ENCODE measurements around the gene SORCS1.
"Not testable (repeated sequence)": the region's sequence is repeated elsewhere in the genome, so short reads cannot be mapped to it uniquely, and the experiment has no call there.

The SORCS1 gene

DNA sequence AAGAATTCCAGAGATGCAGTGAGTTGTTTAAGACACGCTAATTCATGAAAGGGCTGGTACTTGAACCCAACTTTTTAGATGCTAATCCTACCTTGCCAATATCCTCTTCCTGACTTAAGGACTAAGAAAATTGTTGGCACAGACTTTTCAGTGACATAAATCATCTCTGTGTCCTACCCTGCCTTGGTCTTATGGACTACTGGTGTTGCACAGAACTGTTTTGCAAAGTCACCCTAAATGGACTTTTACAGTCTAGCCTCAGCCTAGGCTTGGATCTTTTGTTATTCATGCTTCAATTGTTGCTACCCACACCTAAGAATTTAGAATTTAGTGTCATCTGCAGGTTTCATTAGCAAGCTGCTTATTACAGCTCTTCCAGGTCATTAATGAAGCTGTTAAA, 112.7 kb downstream of the SORCS1 start:
- no peak for DNase-seq (ENCODE audit: low read depth in 2 of 2)

DNA sequence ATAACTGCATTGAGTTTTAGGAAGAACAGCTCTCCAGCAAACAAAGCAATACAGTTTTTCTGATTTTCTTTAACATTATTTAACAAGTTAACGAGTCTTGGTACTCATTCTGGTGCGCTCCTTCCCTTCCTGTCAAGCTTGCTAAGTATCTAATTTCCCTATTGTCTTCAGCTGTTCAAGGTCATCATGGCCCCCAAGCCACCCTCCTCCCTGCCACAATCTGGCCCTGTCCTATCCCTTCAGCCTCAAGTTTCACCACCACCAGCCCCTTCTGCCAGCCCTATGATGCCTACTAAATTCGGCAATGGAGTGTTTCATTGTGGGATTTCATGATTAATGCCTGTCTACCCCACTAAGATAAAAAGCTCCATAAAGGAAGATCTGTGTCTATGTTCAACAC, 121.0 kb downstream of the SORCS1 start:
- DNase-seq (ENCODE audit: low read depth in 2 of 2) = no peak

DNA sequence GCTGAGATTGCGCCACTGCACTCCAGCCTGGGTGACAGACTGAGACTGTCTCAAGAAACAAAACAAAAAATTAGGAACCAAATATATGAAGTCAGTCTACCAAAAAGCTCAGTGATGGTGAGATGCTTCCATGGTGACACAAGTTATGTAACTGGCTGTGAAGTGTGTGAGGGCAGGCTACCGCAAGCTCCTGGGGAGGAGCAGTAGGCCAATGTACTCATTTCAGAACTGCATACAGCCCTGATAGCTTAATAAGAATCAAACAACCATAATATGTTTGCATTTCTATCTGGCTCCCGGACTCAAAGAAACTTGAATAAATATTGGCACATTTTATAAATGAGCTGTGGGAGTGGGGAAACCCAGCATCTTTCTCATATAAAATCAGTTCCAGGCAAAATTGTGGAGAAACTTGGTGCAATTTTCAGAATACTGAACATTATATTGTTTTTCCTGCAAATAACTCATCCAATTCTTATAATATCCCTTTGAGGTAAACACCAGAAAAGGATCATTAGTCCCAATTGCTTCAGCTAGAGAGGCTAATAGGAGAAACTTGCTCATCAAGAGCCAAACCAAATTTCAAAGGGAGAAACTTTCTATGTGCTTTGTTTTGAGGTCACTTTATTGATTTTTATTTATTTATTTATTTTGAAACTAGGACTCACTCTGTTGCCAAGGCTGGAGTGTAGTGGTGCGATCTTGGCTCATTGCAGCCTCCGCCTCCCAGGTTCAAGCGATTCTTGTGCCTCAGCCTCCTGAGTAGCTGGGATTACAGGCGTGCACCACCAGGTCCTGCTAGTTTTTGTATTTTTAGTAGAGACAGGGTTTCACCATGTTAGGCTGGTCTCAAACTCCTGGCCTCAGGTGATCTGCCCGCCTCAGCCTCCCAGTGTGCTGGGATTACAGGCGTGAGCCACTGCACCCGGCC, 127.0 kb downstream of the SORCS1 start:
- DNase-seq (ENCODE audit: low read depth in 2 of 2) = no peak

DNA sequence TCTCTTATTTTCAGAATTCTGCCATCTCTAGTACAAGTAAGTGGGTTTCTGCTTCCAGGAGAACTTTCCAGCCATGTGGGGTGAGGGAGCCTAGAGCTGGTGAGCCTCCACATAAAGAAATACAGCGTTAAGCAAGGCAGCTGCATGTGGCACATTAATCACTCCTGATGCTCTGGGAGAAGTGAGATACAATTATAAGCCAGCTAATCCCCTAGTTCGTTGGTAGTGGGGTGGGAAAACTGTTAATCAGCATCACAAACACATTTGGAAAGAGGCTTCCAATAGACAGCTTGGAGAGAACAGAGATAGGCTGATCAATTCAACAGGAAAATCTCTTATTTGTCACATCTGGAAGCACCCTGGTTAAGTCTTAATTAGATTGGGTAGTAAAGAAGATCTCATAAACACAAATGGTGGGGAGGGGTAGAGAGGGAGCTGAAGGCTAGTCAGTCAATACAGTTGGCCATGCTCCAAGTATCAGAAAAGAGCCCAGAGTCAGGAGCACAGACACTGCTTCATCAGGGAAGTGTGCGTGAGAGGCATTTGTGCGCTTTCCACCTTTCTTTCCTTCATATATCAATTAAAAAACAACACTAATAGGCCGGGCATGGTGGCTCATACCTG, 130.6 kb downstream of the SORCS1 start:
- no peak for DNase-seq (ENCODE audit: low read depth in 2 of 2)

DNA sequence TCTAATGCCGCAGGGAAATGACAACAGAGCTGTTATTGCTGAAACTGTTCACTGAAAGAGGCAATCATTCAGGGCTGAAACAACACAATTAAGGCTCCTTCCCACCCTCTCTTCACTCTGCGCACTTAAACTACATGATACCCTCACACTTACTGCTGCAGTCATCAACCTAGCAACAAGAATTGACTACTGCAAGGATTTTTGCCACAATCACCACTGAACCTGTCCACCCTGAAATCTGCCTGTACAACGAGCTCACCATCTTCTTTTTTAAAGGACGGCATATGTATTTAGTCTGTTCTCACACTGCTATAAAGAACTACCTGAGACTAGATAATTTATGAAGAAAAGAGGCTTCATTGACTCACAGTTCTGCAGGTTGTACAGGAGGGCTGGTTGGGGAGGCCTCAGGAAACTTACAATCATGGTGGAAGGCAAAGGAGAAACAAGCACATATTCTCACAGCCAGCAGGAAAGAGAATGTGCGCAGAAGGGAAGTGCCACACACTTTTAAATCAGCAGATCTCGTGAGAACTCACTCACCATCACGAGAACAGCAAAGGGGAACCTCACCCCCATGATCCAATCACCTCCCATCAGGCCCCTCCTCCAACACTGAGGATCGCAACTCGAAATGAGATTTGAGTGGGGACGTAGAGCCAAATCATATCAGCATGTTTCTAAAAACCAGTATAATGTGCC, 131.7 kb downstream of the SORCS1 start:
- DNase-seq (ENCODE audit: low read depth in 2 of 2) = no peak

DNA sequence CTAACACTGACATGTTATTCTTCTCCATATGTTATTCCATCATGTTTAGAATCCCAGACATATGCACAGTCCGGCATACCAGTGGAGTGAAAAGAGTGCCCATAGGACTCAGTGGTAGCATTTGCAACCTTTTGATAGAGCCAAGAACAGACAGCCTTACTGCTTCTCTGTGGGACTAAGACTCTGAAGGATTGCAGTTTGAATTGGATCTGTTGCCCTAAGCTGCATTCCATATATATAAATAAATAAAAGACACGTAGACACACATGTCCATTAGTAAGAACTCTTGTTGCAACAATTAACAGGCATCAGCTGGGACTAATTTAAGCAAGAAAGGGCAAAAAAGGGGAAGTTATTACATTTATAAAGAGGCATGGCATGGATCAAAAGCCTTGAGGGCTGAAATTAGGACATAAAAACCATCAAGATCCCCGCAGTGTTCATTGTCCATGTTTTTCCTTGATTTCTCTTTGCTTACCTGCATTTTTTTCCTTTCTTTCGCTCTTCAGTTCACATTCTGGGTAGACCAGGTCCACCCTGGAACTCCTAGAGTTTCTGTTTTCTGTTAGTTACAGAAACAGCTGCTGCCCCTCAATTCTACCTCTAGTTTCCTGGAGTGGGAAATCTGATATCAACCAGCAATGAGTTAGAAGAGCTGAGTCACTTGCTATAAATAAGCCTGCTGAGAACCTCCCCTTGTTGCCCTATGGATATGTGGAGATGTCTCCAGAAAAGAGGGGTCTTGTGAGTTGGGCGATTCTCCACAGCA, 132.4 kb downstream of the SORCS1 start:
- no peak for DNase-seq (ENCODE audit: low read depth in 2 of 2)

DNA sequence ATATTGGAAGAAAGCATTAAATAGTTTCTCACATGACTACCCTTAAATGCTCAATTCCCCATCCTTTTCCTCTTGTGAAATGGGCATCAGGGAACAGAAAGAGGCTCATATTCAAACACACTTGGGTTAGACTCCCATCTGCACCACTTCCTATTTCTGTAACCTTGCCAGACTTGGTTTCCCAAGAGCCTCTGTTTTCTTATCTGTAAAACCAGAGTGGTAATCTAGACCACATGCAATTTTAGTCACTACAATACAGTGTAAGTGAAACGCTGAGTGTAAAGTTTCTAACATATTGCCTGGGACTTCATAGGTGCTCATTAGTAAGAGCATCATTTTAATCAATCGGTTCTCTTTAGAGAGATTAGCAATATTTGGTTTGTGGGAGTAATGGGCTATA, 136.3 kb downstream of the SORCS1 start:
- DNase-seq (ENCODE audit: low read depth in 2 of 2) = no peak

DNA sequence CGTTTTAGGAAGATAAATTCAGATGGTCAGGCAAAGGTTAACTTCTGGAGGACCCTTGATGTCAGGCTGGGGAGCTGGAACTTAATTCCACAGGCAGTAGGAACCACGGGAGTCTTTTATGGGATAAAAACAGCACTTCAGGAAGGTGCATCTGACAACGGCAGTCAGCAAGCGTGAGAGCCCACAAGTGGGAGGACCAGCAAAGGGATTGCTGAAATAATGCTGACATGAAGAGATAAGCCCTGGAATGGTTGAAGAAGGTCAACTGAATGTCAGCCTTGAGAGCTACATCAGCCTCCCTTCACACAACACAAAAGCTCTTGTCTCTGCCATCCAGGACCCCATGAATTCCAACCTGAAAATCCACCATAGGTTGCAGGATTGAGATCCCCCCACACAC, 138.8 kb downstream of the SORCS1 start:
- no peak for DNase-seq (ENCODE audit: low read depth in 2 of 2)

DNA sequence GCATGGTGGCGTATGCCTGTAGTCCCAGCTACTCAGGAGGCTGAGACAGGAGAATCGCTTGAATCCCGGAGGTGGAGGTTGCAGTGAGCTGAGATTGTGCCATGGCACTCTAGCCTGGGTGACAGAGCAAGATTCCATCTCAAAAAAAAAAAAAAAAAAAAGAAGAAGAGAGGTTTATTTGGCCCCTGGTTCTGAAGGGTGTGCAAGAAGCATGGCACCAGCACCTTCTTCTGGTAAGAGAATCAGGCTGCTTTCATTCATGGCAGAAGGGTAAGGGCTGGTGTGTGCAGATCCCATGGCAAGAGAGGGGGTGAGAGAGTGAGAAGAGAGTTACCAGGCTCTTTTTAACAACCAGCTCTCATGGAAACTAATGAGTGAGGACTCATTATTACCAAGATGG, 140.5 kb downstream of the SORCS1 start:
- not testable (repeated sequence) for DNase-seq (ENCODE audit: low read depth in 2 of 2)

DNA sequence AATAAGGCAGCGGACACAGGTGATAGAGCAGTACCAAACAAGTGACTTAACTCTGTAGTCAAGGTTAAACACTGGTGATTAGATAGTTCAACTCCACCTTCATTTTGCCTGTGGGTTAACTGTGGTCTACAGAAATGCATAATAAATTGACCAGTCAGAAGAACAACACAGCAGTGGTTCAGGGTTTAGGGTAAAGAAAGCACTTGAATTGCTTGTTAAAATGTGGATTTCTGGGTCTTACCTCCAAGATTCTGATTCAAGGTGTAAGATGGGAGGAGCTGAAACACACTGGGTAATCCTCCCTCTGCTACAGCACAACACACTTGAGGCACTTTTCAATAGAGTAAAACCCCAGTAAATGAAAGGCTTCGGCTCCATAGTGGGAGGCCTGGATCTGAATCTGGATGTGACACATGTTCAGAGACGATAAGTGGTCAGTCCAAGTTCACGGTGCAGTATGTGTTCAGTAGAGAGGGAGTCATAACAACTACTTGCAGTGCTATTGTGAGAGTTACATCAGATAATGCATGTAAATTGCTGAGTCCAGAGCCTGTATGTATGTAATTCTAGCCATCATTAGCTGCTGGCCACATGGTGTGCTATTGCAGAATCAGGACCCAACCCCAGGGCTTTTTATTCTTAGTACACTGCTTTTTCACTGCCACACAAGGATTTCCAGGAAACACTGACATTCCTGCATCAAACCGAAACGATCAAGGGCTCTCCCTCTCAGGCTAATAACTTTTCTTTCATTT, 141.7 kb downstream of the SORCS1 start:
- DNase-seq (ENCODE audit: low read depth in 2 of 2) = no peak

DNA sequence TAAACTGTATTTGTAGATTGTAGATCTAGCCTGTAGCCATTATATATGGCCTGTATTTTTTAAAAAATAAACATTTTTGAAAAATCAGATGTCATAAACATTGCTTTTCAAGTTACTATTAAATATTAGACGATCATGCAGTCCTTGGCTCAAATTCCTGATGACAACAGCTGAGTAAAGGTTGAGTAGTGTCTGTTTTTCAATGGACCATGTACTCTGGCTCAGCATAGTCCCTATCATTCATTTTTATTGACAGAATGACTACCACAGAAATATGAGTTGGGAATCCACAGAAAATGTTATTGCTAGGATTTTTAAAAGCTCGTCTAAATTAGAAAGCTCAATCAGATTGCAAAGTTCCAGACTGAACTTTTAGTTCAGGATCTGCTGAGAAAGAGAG, 145.4 kb downstream of the SORCS1 start:
- no peak for DNase-seq (ENCODE audit: low read depth in 2 of 2)

DNA sequence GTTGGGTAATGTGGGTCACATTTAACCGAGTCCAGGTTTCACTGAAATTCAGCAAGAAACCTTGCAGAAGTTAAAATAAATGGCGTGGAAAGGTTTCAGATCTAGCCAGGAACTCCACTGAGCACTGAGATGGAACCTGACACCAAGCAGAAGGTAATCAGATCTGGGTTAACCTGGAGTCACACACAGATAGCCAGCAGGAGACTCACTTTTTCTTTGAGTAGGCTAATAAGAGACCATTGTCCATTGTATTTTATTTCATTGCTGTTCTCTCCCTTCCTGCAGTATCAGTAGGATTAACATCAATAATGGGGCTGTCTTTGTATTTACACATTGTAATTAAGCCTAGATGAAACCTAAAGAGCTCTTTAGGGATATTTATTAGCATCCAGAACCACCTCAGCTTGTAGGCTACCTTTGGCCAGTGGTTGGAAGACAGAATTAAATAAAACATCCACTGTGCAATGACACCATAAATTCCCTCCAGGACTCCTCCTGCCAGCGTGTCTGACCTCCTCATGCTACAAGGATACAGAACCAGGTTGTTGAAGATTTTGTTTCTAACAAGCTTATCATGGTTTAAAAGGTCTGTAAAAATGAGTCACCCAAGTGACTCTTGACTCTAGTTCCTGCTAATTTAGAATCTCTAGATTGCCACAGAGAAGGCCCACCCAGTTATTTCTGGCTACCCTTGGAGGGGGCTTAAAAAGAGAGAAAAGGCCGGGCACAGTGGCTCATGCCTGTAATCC, 151.1 kb downstream of the SORCS1 start:
- no peak for DNase-seq (ENCODE audit: low read depth in 2 of 2)

DNA sequence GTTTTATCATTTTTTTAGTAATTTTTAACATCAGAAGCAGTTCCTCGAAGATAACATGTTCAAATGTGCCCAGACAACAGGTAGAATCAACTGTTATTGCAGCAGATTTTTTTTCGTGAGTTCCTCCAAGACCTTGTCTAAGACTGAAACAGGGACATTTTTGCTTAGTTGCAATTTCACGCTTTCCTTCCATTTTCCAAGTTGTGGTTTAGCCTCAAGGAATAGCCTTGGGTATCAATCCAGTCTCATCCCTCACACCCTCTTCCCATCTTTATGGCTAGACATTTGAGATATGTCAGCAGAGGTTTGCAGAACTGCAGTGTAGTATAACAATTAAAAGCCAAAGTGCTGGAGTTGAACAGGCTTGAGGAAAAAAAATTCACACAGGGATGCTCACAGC, 152.5 kb downstream of the SORCS1 start:
- DNase-seq (ENCODE audit: low read depth in 2 of 2) = no peak

DNA sequence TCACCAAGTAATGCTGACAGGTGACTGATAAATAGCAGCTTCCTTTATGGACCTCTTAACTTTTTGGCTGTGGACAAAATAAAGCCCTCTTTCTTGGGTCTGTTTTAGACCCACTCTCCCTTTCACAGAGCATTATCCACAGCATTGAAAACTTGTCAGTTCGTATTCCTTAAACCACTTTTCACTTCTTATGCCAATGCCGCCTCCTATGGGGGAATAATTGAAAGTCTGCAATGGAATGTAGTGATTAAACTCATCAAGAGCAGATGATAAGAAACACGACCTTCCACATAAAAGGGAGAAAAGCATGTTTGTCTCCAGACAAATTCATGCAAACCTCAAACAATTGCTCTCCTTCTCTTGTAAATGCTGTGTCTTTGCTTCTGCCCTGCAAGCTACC, 153.4 kb downstream of the SORCS1 start:
- no peak for DNase-seq (ENCODE audit: low read depth in 2 of 2)

DNA sequence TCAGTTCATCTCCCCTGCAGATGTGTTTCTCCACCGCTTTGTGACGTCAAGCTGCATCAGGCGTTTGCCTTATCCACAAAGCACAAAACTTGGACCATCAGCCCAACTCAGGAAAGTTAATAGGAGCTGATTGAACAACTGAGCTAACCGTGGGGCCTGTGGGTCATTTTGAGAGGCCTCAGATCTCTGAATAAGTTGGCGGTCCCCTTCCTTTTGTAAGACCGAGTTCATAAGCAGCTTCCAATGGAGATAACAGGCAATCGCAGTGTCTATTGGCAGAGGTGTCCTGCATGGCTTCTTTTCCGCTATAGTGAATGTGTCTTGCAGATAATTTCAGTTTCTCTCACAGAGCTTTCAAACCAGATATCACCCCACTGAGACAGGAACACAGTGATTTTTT, 154.0 kb downstream of the SORCS1 start:
- DNase-seq (ENCODE audit: low read depth in 2 of 2) = no peak

DNA sequence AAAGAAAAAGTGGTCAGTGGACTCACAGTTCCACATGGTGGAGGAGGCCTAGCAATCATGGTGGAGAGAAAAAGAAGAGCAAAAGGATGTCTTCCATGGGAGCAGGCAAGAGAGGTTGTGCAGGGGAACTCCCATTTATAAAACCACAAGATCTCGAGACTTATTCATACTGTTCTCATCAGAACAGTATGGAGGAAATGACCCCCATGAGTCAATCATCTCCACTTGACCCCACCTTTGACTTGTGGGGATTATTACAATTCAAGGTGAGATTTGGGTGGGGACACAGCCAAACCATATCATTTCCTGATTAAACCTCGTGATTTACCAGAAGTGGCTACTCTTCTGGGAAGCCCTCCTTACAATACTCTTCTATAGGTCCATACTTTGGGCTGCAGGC, 160.1 kb downstream of the SORCS1 start:
- DNase-seq (ENCODE audit: low read depth in 2 of 2) = no peak

DNA sequence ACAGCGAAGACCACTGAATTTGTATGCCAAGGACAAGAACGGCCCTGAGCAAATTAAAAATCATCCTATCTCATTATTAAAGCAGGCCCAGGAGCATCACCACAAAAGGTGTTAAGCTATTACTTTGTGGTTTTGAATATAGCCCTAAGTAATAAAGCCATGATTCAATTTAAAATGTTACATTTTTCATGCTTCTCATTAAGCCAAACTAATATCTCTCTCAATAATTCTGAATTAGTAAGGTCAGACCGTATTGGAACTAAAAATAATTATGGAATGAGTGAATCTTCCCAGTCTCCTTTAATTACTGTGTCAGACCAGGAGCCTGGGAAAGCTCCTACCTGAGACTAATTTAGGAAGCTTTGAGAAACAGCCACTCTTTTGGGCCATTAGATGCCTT, 162.4 kb downstream of the SORCS1 start:
- no peak for DNase-seq (ENCODE audit: low read depth in 2 of 2)

DNA sequence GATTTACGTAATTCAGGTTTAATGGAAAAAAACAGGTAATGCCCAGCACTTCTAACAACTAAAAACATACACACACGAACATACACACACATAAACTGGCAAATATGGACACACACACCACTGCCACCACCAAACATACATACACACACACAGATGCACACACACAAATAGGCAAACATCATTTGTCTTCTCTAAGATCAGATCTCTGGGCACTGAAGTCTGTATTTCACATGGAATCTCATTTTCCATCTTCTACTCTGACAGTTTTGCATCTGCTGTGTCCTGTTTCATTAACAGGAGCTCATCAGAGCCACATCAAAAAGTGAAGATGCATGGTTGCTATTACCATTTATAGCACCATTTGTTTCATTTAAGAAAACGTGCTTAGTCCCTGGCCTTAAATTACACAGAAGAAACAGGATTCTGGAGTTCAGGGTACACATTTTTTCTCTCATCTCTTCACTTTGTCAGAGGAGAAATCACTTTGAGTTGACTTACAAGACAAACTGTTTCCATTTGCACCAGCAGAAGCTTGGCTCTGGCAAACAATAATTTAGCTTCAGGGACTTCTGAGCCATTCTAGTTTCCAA, 165.3 kb downstream of the SORCS1 start:
- no peak for DNase-seq (ENCODE audit: low read depth in 2 of 2)

DNA sequence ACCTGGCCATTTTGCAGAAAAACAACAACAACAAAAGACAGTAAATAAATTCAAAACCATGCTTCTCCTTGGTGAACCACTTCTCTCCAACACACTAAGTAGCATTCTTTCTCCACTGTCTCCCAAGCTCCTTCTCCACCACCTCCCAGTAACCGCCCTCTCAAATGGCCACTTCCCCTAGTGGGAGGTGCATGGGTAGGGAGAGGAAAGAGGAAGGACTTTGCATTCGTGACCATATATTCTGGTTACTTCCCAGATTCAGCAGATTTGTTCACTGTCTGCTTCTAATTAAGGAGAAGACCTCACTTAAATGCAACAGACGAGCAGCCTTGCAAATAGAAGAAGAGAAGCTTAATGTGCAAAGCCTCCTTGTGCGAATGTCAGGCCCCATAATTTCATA, 166.8 kb downstream of the SORCS1 start:
- DNase-seq (ENCODE audit: low read depth in 2 of 2) = no peak

DNA sequence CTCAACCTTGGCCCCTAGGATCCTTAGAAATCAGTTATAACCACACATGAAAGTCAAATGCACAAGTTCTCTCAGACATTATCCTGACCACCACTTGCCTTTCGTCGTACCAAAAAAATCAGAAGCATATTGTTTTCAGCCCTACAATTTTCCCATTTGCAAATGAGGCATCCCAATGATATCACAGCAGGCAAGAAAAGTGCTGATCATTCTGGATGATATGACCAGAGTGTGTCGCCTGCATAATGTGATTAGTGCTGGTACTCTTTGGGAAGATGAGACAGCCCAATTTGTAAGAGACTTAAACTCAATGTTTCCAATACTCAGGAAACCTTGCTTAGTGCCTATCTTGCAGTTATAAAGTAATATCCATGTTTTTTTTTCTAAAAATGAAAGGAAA, 168.0 kb downstream of the SORCS1 start:
- DNase-seq (ENCODE audit: low read depth in 2 of 2) = no peak
